Measurements from ENCODE around the gene CHI3L2. TPM values are rescaled to one million over a fixed set of nuclear protein-coding genes. Genes with fewer than 3 reads are reported as not detected.

CHI3L2 gene
- total and polyA plus RNA-seq, 10 of the 15 experiments (the other 5 are each of a cell fraction or from before 2014, with no cell fraction given) = 37.1 to 508 (median 98.3) TPM

- DNase-seq (ENCODE audit: low read depth, low spot score) (no peak), FAIRE-seq (no peak), ATAC-seq (no peak)
- H3K79me2 ChIP-seq (ENCODE audit: control insufficient read depth, insufficient read depth, low read length) = no peaks in the 10 kb centered on the region
- H3K27ac ChIP-seq (ENCODE audit: control insufficient read depth, insufficient read depth) = no peak overlapping the region
- no peaks in the 10 kb centered on the region for H3K36me3 ChIP-seq (ENCODE audit: control insufficient read depth in 2 of 2, insufficient read depth in 2 of 2, low read length in 1 of 2)
- peaks cover 1% of the 10 kb centered on the region; the same call in 2 of the 3 replicates for H3K9me3 ChIP-seq (replicated peaks; ENCODE audit: control insufficient read depth, insufficient read depth, low read length)
- TF ChIP-seq BRCA1 (IDR thresholded peaks at IDR 0.05; ENCODE audit: low read depth, low read length) (no peak), WRNIP1 (IDR thresholded peaks at IDR 0.05; ENCODE audit: borderline replicate concordance, low read depth, low read length) (no peak), BMI1 (IDR thresholded peaks at IDR 0.05; ENCODE audit: borderline replicate concordance) (no peak), FOXM1 (IDR thresholded peaks at IDR 0.05; ENCODE audit: low read depth, low read length) (no peak), HDAC6 (IDR thresholded peaks at IDR 0.05; ENCODE audit: unreplicated experiment) (no peak), FOS (IDR thresholded peaks at IDR 0.05; ENCODE audit: borderline replicate concordance, extremely low read depth, insufficient read length) (no peak), BCL11A (IDR thresholded peaks at IDR 0.05; ENCODE audit: low read depth, low read length) (no peak), MAX (IDR thresholded peaks at IDR 0.05; ENCODE audit: low read depth, low read length) (no peak)
- intact Hi-C loops (cut with micrococcal nuclease; ENCODE audit: unreplicated experiment) (no loop called here), in situ Hi-C loops (cut with MboI) (no loop called here)
- peaks cover 3% of the 10 kb centered on the region in 2 experiments; a peak in 3 of 4 replicates for H3K27me3 ChIP-seq (replicated peaks in 1 of 2; ENCODE audit: control insufficient read depth in 2 of 2, insufficient read depth in 2 of 2, low read length in 1 of 2)
- no peak overlapping the region for H2AFZ ChIP-seq (ENCODE audit: control insufficient read depth, low read depth, low read length)
- BruUV-seq (replicated peaks) = no TSS peak
- WGBS (ENCODE audit: insufficient coverage, insufficient replicate concordance, low lambda C conversion rate, missing lambda C conversion rate) = 62% methylated on average over 16 of the region's 16 CpGs
- H3K4me1 ChIP-seq (ENCODE audit: control insufficient read depth, insufficient read depth, low read length) = peaks cover 4% of the 10 kb centered on the region
- ChIA-PET CTCF (interaction anchor here (0.6 kb wide), 1 partner anchor 140 kb away, joined by 8 read pairs; no protein-coding TSS in a partner anchor), POLR2A (no interaction called here), SMC1A (ENCODE audit: uncharacterized antibody, unreplicated experiment) (interaction anchor here (0.8 kb wide), 1 partner anchor 48 kb away, joined by 3 read pairs; no protein-coding TSS in a partner anchor), RAD21 (ENCODE audit: unreplicated experiment) (no interaction called here)
- no peak overlapping the region for H3K4me3 ChIP-seq
- H4K20me1 ChIP-seq (ENCODE audit: control insufficient read depth, insufficient read depth) = no peaks in the 10 kb centered on the region
- no peak overlapping the region for H3K9ac ChIP-seq (ENCODE audit: control insufficient read depth, insufficient read depth, low read length)
- no peak overlapping the region for H3K4me2 ChIP-seq (ENCODE audit: control insufficient read depth, insufficient read depth)
Measured at GRCh38 chr1:111271464-111271801, 43.9 kb downstream of the CHI3L2 start.

GRCh38 chr1:111272081-111272480 lies 44.6 kb downstream of the CHI3L2 start:
- H3K79me2 ChIP-seq (ENCODE audit: control insufficient read depth, insufficient read depth, low read length) = no peaks in the 10 kb centered on the region
- H3K9ac ChIP-seq (ENCODE audit: control insufficient read depth, insufficient read depth, low read length) = no peak overlapping the region
- ATAC-seq (no peak), DNase-seq (ENCODE audit: low read depth, low spot score) (no peak), FAIRE-seq (no peak)
- no peak overlapping the region for H3K4me3 ChIP-seq
- peaks cover 3% of the 10 kb centered on the region in 2 experiments; a peak in 3 of 4 replicates for H3K27me3 ChIP-seq (replicated peaks in 1 of 2; ENCODE audit: control insufficient read depth in 2 of 2, insufficient read depth in 2 of 2, low read length in 1 of 2)
- BruUV-seq (replicated peaks) = no TSS peak
- POLR2A ChIA-PET = no interaction called here
- RAD21 ChIA-PET (ENCODE audit: unreplicated experiment) = no interaction called here
- 98% methylated on average over 3 of the region's 3 CpGs for WGBS (ENCODE audit: insufficient coverage, insufficient replicate concordance, low lambda C conversion rate, missing lambda C conversion rate)
- CTCF ChIA-PET = no interaction called here
- intact Hi-C loops (cut with micrococcal nuclease; ENCODE audit: unreplicated experiment) = no loop called here
- no peaks in the 10 kb centered on the region for H4K20me1 ChIP-seq (ENCODE audit: control insufficient read depth, insufficient read depth)
- no peak overlapping the region for H2AFZ ChIP-seq (ENCODE audit: control insufficient read depth, low read depth, low read length)
- in situ Hi-C loops (cut with MboI) = no loop called here
- no peaks in the 10 kb centered on the region for H3K36me3 ChIP-seq (ENCODE audit: control insufficient read depth in 2 of 2, insufficient read depth in 2 of 2, low read length in 1 of 2)
- no peak overlapping the region for H3K4me2 ChIP-seq (ENCODE audit: control insufficient read depth, insufficient read depth)
- SMC1A ChIA-PET (ENCODE audit: uncharacterized antibody, unreplicated experiment) = interaction anchor here (0.8 to 0.9 kb wide), 2 partner anchors 49 to 71 kb away, joined by 3 read pairs; no protein-coding TSS in a partner anchor
- peaks cover 4% of the 10 kb centered on the region for H3K4me1 ChIP-seq (ENCODE audit: control insufficient read depth, insufficient read depth, low read length)
- no peak overlapping the region for H3K27ac ChIP-seq (ENCODE audit: control insufficient read depth, insufficient read depth)
- peaks cover 4% of the 10 kb centered on the region; the same call in 2 of the 3 replicates for H3K9me3 ChIP-seq (replicated peaks; ENCODE audit: control insufficient read depth, insufficient read depth, low read length)
- TF ChIP-seq LARP7 (IDR thresholded peaks at IDR 0.05) (no peak), KDM1A (IDR thresholded peaks at IDR 0.05; ENCODE audit: borderline replicate concordance) (no peak), REST (IDR thresholded peaks at IDR 0.05; ENCODE audit: low read depth, low read length) (no peak), E4F1 (IDR thresholded peaks at IDR 0.05; ENCODE audit: borderline replicate concordance, partially characterized antibody) (no peak), GABPA (IDR thresholded peaks at IDR 0.05; ENCODE audit: low read depth) (no peak)

Data from GM12878 (cell line).